ENCODE data around the gene ARPC2. TPM values are rescaled to one million over a fixed set of nuclear protein-coding genes. Genes with fewer than 3 reads are reported as not detected.

The ARPC2 gene
- total RNA-seq, 2 donors from 2014 or later: 182 to 207 TPM

GRCh38 chr2:218295029-218295428, 78.0 kb downstream of the ARPC2 start:
- H3K27ac ChIP-seq: peak overlapping the region; percentile 77 to 96

GRCh38 chr2:218296200-218296599, 79.2 kb downstream of the ARPC2 start:
- H3K27ac ChIP-seq: peak overlapping the region; percentile 77 to 96
- H3K36me3 ChIP-seq: no peaks in the 10 kb centered on the region
- WGBS: 76% methylated on average over 1 of the region's 1 CpG
- no peaks in the 10 kb centered on the region for H3K9me3 ChIP-seq
- no peak for TF ChIP-seq POLR2A (IDR thresholded peaks at IDR 0.05)
- no peak for TF ChIP-seq POLR2AphosphoS5 (IDR thresholded peaks at IDR 0.05)
- TF ChIP-seq CTCF (IDR thresholded peaks at IDR 0.05): no peak
- peaks cover 19% of the 10 kb centered on the region for H3K4me1 ChIP-seq (replicated peaks)
- no peak overlapping the region for H3K4me3 ChIP-seq
- intact Hi-C loops (cut with DNase I): loop anchor here (10.0 kb wide), 1 partner anchor 169 kb away; no protein-coding TSS in a partner anchor
- no peak for DNase-seq (ENCODE audit: low spot score)
- no peaks in the 10 kb centered on the region for H3K27me3 ChIP-seq (replicated peaks; ENCODE audit: insufficient read depth)

More at GRCh38 chr2:218295029-218295428, 78.0 kb downstream of the ARPC2 start:
- TF ChIP-seq CTCF (IDR thresholded peaks at IDR 0.05) (no peak), POLR2AphosphoS5 (IDR thresholded peaks at IDR 0.05) (peak; percentile 86)
- Histone ChIP-seq H3K4me3 (no peak overlapping the region), H3K27me3 (replicated peaks; ENCODE audit: insufficient read depth) (no peaks in the 10 kb centered on the region), H3K4me1 (replicated peaks) (peaks cover 25% of the 10 kb centered on the region), H3K9me3 (no peaks in the 10 kb centered on the region), H3K36me3 (no peaks in the 10 kb centered on the region)
- intact Hi-C loops (cut with DNase I): loop anchor here (10.0 kb wide), 1 partner anchor 170 kb away; no protein-coding TSS in a partner anchor
- peak; percentile 75 for DNase-seq (ENCODE audit: low spot score)
- 36% methylated on average over 7 of the region's 7 CpGs for WGBS

- Histone ChIP-seq H3K36me3 (no peaks in the 10 kb centered on the region), H3K9me3 (no peaks in the 10 kb centered on the region), H3K4me3 (no peak overlapping the region), H3K4me1 (replicated peaks) (peaks cover 19% of the 10 kb centered on the region), H3K27me3 (replicated peaks; ENCODE audit: insufficient read depth) (no peaks in the 10 kb centered on the region), H3K27ac (peak overlapping the region; percentile 38 to 77)
- TF ChIP-seq CTCF (IDR thresholded peaks at IDR 0.05): no peak
- TF ChIP-seq POLR2AphosphoS5 (IDR thresholded peaks at IDR 0.05): no peak
- no peak for TF ChIP-seq POLR2A (IDR thresholded peaks at IDR 0.05)
- intact Hi-C loops (cut with DNase I): loop anchor here (10.0 kb wide), 1 partner anchor 168 kb away; no protein-coding TSS in a partner anchor
- 87% methylated on average over 7 of the region's 7 CpGs for WGBS
- DNase-seq (ENCODE audit: low spot score): no peak
These were observed 79.9 kb downstream of the ARPC2 start for GRCh38 chr2:218296847-218297246.

GRCh38 chr2:218298314-218298875, 81.4 kb downstream of the ARPC2 start:
- Histone ChIP-seq H3K4me3 (no peak overlapping the region), H3K4me1 (replicated peaks) (peaks cover 17% of the 10 kb centered on the region)
- TF ChIP-seq CTCF (IDR thresholded peaks at IDR 0.05) (no peak), POLR2AphosphoS5 (IDR thresholded peaks at IDR 0.05) (no peak), POLR2A (IDR thresholded peaks at IDR 0.05) (no peak)

GRCh38 chr2:218300141-218300540, 83.2 kb downstream of the ARPC2 start:
- WGBS: 87% methylated on average over 4 of the region's 4 CpGs
- H3K4me3 ChIP-seq: no peak overlapping the region
- no peaks in the 10 kb centered on the region for H3K27me3 ChIP-seq (replicated peaks; ENCODE audit: insufficient read depth)
- DNase-seq (ENCODE audit: low spot score): no peak
- no peaks in the 10 kb centered on the region for H3K36me3 ChIP-seq
- TF ChIP-seq POLR2A (IDR thresholded peaks at IDR 0.05): no peak
- no peaks in the 10 kb centered on the region for H3K9me3 ChIP-seq
- peaks cover 4% of the 10 kb centered on the region for H3K4me1 ChIP-seq (replicated peaks)
- intact Hi-C loops (cut with DNase I): loop anchor here (5.0 kb wide), 1 partner anchor 57 kb away; the partner anchor contains the start of gene CATIP
- H3K27ac ChIP-seq: no peak overlapping the region

More at GRCh38 chr2:218298314-218298875, 81.4 kb downstream of the ARPC2 start:
- Histone ChIP-seq H3K27ac (peak overlapping the region; percentile 52 to 77), H3K27me3 (replicated peaks; ENCODE audit: insufficient read depth) (no peaks in the 10 kb centered on the region), H3K36me3 (no peaks in the 10 kb centered on the region), H3K9me3 (no peaks in the 10 kb centered on the region)
- WGBS: 58% methylated on average over 6 of the region's 6 CpGs
- no peak for DNase-seq (ENCODE audit: low spot score)
- intact Hi-C loops (cut with DNase I): loop anchor here (10.0 kb wide), 1 partner anchor 166 kb away; no protein-coding TSS in a partner anchor
